Measurements from ENCODE around the gene GREM2. TPM values are rescaled to one million over a fixed set of nuclear protein-coding genes. Genes with fewer than 3 reads are reported as not detected.

The GREM2 gene
- total RNA-seq, 2 experiments from 2014 or later = 0.16 to 0.28 TPM

- no peak for ATAC-seq (ENCODE audit: poor library complexity)
- no peak overlapping the region for H3K4me3 ChIP-seq (ENCODE audit: low read length)
- ChIA-PET CTCF (no interaction called here), POLR2A (no interaction called here)
- intact Hi-C loops (cut with DNase I, micrococcal nuclease) = no loop called here
- Mint-ChIP-seq H3K4me1 (ENCODE audit: low read depth) (no peaks in the 10 kb centered on the region), H3K36me3 (ENCODE audit: low read depth) (no peaks in the 10 kb centered on the region), H3K4me3 (no peak overlapping the region), H3K27me3 (no peaks in the 10 kb centered on the region), H3K9me3 (peaks cover 3% of the 10 kb centered on the region), H3K27ac (no peak overlapping the region)
- no peak overlapping the region for H3K27ac ChIP-seq (ENCODE audit: low read depth in 1 of 2, low read length in 2 of 2)
- DNase-seq = no peak
- H3K4me1 ChIP-seq (ENCODE audit: insufficient read depth, low read length) = no peaks in the 10 kb centered on the region
- TF ChIP-seq, protein P1, sequence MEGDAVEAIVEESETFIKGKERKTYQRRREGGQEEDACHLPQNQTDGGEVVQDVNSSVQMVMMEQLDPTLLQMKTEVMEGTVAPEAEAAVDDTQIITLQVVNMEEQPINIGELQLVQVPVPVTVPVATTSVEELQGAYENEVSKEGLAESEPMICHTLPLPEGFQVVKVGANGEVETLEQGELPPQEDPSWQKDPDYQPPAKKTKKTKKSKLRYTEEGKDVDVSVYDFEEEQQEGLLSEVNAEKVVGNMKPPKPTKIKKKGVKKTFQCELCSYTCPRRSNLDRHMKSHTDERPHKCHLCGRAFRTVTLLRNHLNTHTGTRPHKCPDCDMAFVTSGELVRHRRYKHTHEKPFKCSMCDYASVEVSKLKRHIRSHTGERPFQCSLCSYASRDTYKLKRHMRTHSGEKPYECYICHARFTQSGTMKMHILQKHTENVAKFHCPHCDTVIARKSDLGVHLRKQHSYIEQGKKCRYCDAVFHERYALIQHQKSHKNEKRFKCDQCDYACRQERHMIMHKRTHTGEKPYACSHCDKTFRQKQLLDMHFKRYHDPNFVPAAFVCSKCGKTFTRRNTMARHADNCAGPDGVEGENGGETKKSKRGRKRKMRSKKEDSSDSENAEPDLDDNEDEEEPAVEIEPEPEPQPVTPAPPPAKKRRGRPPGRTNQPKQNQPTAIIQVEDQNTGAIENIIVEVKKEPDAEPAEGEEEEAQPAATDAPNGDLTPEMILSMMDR (IDR thresholded peaks at IDR 0.05) = no peak
- no peaks in the 10 kb centered on the region for H3K36me3 ChIP-seq (ENCODE audit: insufficient read depth, low read length)
- no peaks in the 10 kb centered on the region for H3K27me3 ChIP-seq (ENCODE audit: control insufficient read depth in 1 of 2, insufficient read depth in 2 of 2, low read length in 2 of 2)
- H3K9me3 ChIP-seq (ENCODE audit: control insufficient read depth in 1 of 2, insufficient read depth in 1 of 2, low read length in 2 of 2) = peaks cover 0 to 8% of the 10 kb centered on the region in 2 experiments
These were observed 114.0 kb downstream of the GREM2 start for GRCh38 chr1:240497908-240498307.

DNA sequence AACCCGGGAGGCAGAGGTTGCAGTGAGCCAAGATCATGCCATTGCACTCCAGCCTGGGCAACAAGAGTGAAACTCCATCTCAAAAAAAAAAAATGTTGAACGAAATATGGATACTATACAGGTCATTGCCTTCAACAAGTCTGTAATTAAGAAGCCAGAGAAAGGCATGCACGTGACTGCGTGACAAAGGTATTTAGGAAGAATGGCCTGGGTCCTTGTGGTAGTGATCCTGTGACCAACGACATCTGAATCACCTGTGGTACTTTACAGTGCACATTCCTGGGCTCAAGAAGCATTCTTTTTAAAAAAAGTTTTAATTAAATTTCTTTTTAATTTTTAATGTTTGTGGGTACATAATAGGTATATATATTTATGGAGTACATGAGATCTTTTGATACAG lies 115.0 kb downstream of the GREM2 start:
- no peak overlapping the region for H3K27ac ChIP-seq (ENCODE audit: low read depth in 1 of 2, low read length in 2 of 2)
- no peaks in the 10 kb centered on the region for H3K27me3 ChIP-seq (ENCODE audit: control insufficient read depth in 1 of 2, insufficient read depth in 2 of 2, low read length in 2 of 2)
- Mint-ChIP-seq H3K36me3 (ENCODE audit: low read depth) (no peaks in the 10 kb centered on the region), H3K27ac (no peak overlapping the region), H3K9me3 (peaks cover 3% of the 10 kb centered on the region), H3K4me1 (ENCODE audit: low read depth) (no peaks in the 10 kb centered on the region), H3K4me3 (no peak overlapping the region), H3K27me3 (peaks cover 5% of the 10 kb centered on the region)
- CTCF ChIA-PET = no interaction called here
- H3K36me3 ChIP-seq (ENCODE audit: insufficient read depth, low read length) = no peaks in the 10 kb centered on the region
- no peak overlapping the region for H3K4me3 ChIP-seq (ENCODE audit: low read length)
- TF ChIP-seq, protein P1 (IDR thresholded peaks at IDR 0.05) = no peak
- intact Hi-C loops (cut with DNase I, micrococcal nuclease) = no loop called here
- peaks cover 0 to 15% of the 10 kb centered on the region in 2 experiments for H3K9me3 ChIP-seq (ENCODE audit: control insufficient read depth in 1 of 2, insufficient read depth in 1 of 2, low read length in 2 of 2)
- ATAC-seq (ENCODE audit: poor library complexity) (no peak), DNase-seq (no peak)
- H3K4me1 ChIP-seq (ENCODE audit: insufficient read depth, low read length) = no peaks in the 10 kb centered on the region
- POLR2A ChIA-PET = no interaction called here

DNA sequence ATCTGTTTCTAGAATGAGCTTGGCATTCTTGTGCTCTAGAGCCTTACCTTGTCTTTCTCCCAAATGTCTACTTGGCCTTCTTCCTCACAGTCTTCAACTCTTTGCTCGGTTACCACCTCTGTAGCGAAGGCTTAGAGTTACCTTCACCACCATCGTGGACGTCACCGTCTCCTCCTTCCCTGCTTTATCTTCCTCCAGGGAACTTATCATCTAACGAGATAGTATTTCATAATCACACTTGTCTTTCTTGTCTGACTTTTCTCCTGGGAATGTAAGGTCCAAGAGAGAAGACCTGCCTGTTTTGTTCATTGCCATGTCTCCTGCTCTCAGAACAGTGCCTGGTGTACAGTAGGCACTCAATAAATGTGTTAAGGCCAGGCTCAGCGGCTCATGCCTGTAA lies 115.6 kb downstream of the GREM2 start:
- no peaks in the 10 kb centered on the region for H3K4me1 ChIP-seq (ENCODE audit: insufficient read depth, low read length)
- H3K27ac ChIP-seq (ENCODE audit: low read depth in 1 of 2, low read length in 2 of 2) = no peak overlapping the region
- no peak overlapping the region for H3K4me3 ChIP-seq (ENCODE audit: low read length)
- H3K4me1 Mint-ChIP-seq (ENCODE audit: low read depth) = no peaks in the 10 kb centered on the region
- H3K36me3 Mint-ChIP-seq (ENCODE audit: low read depth) = no peaks in the 10 kb centered on the region
- H3K27ac Mint-ChIP-seq = no peak overlapping the region
- ATAC-seq (ENCODE audit: poor library complexity) = no peak
- peaks cover 11% of the 10 kb centered on the region for H3K27me3 Mint-ChIP-seq
- DNase-seq = no peak
- H3K36me3 ChIP-seq (ENCODE audit: insufficient read depth, low read length) = no peaks in the 10 kb centered on the region
- H3K9me3 ChIP-seq (ENCODE audit: control insufficient read depth in 1 of 2, insufficient read depth in 1 of 2, low read length in 2 of 2) = peaks cover 0 to 15% of the 10 kb centered on the region in 2 experiments
- TF ChIP-seq, protein P1 (IDR thresholded peaks at IDR 0.05) = no peak
- intact Hi-C loops (cut with DNase I, micrococcal nuclease) = no loop called here
- no peak overlapping the region for H3K4me3 Mint-ChIP-seq
- H3K9me3 Mint-ChIP-seq = peaks cover 3% of the 10 kb centered on the region
- no peaks in the 10 kb centered on the region for H3K27me3 ChIP-seq (ENCODE audit: control insufficient read depth in 1 of 2, insufficient read depth in 2 of 2, low read length in 2 of 2)
- ChIA-PET CTCF (no interaction called here), POLR2A (no interaction called here)
